ENCODE data around the gene SND1. TPM values are rescaled to one million over a fixed set of nuclear protein-coding genes. Genes with fewer than 3 reads are reported as not detected.

The SND1 gene
- total and polyA plus RNA-seq, 10 of the 15 experiments (the other 5 are each of a cell fraction or from before 2014, with no cell fraction given) = 52.4 to 270 (median 146) TPM

- TF ChIP-seq USF1 (IDR thresholded peaks at IDR 0.05; ENCODE audit: borderline replicate concordance, extremely low read length, insufficient read depth, low read depth, low read length) = no peak
- TF ChIP-seq PML (IDR thresholded peaks at IDR 0.05; ENCODE audit: low read length) = no peak
- TF ChIP-seq IRF5 (IDR thresholded peaks at IDR 0.05; ENCODE audit: borderline replicate concordance) = no peak
- TF ChIP-seq BMI1 (IDR thresholded peaks at IDR 0.05; ENCODE audit: borderline replicate concordance) = no peak
- peak; percentile 77 to 80; a peak in 3 of 4 replicates for TF ChIP-seq BHLHE40 (IDR thresholded peaks at IDR 0.05; ENCODE audit: borderline replicate concordance in 1 of 2, low read depth in 2 of 2, low read length in 1 of 2)
- TF ChIP-seq SP1 (IDR thresholded peaks at IDR 0.05; ENCODE audit: low read depth, low read length) = no peak
- TF ChIP-seq NFIC (IDR thresholded peaks at IDR 0.05; ENCODE audit: low read depth, low read length) = peak; percentile 82
- TF ChIP-seq IRF3 (IDR thresholded peaks at IDR 0.05) = no peak
- TF ChIP-seq MXI1 (IDR thresholded peaks at IDR 0.05; ENCODE audit: low read depth, low read length) = no peak
- TF ChIP-seq IKZF2 (IDR thresholded peaks at IDR 0.05) = 0 out of 4 replicates have a peak, but pooled peaks of 1 of the 2 experiments have one; percentile 26
- TF ChIP-seq ZBTB11 (CRISPR knock-in tag; IDR thresholded peaks at IDR 0.05) = no peak
- TF ChIP-seq CREB1 (IDR thresholded peaks at IDR 0.05; ENCODE audit: low read depth) = peak; percentile 91
- peak; percentile 83 for TF ChIP-seq CREM (IDR thresholded peaks at IDR 0.05; ENCODE audit: low read depth)
- TF ChIP-seq CUX1 (IDR thresholded peaks at IDR 0.05; ENCODE audit: insufficient replicate concordance, low read depth, low read length) = no peak
- 0 out of 2 replicates have a peak, but pooled peaks have one; percentile 27 for TF ChIP-seq CBX5 (IDR thresholded peaks at IDR 0.05; ENCODE audit: low read depth)
- TF ChIP-seq HDGF (IDR thresholded peaks at IDR 0.05) = no peak
- no peak for TF ChIP-seq CHD2 (IDR thresholded peaks at IDR 0.05; ENCODE audit: borderline replicate concordance, low read depth, low read length)
- no peak for TF ChIP-seq SMAD1 (IDR thresholded peaks at IDR 0.05; ENCODE audit: low read depth, partially characterized antibody)
- no peak for TF ChIP-seq RBBP5 (conservative IDR thresholded peaks at IDR 0.05)
Observed at GRCh38 chr7:127678947-127679346, 27.0 kb downstream of the SND1 start (continued).

Data from GM12878 (cell line).